AG08396 (cell line): ENCODE data around the gene ZC3H12D.
"Not testable (repeated sequence)": the region's sequence is repeated elsewhere in the genome, so short reads cannot be mapped to it uniquely, and the experiment has no call there.

Experiments used
- DNase-seq: peaks from one replicate; pipeline ENCODE4 v3.0.0; 2012; ENCODE audit warnings: low spot score, mixed read lengths

ZC3H12D gene

GRCh38 chr6:149459761-149460160 is 25.1 kb downstream of the ZC3H12D start:
- no peak for DNase-seq

DNA sequence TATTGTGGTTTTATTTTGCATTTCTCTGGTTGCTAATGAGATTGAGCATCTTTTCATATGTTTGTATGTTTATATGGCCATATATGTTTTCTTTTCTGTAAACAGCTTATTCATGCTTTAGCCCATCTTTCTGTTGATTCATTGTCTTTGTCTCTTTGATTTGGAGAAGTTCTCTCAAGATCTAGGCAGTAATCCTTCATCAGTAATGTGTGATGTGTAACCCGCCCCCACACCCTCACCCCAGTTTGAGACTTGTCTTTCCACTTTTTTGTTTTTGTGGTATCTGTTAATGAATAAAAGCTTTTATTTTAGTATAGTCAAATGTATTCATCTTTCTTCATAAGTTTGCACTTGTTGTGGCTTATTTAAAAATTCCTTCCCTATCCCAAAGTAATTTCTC is 26.0 kb downstream of the ZC3H12D start:
- no peak for DNase-seq

- DNase-seq, result no peak
Observed at GRCh38 chr6:149458196-149458595, 26.6 kb downstream of the ZC3H12D start.

DNA sequence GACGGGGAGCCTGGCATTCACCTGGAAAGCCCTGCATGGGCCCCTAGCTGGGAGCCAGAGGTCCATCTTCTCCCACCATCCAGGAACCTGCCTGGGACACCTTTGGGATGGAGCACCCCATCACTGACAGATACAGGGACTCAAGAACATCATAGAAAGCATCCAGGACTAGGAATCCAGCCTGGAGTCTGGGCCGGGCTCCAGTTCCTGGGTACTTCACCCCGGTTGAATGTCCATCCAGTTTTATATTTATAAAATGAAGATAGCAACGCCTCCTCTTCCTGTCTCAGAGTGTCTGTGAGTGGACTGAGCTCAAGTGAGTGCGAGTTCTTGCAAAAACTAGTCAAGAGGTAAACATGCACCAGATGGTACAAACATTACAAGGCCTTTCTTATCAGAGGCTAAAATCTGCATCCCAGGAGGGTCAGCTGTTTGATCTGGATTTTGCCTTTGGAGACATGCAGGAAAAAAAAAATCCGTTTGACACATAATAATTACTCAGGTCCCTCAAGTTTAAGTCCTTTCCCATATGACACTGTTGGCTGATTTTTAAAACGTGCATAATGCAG is 27.4 kb downstream of the ZC3H12D start:
- no peak for DNase-seq

DNA sequence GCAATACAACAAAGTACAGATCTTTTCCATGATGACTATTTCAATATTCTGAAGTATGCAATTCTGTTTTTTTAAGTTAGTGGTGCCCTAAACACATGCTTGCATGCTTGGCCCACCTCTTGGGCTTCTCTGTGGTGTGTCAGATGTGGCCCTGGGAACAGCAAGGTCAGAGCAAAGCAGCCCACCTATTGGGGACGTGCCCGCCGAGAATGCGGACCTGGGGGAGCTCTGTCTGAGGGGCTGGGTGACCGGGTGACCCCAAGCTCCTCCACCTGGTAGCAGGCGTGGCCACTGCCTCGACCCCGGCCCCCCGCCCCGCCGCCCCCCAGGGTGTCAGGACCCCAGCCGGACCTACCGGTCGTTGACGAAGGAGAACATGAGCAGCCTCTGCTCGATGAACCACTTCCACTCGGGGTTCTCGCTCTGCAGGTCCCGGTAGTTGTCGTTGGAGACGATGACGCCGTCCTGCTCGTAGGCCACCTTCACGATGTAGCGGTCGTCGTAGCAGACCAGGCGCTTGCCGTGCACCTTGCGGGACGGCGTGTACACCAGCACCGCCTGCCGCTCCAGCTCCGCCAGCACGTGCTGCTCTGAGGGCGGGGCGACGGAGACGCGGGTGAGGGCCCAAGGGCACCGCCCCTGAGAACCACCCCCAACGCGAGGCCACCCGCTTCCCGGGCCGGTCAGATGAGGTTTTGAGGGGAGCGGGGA is 28.3 kb downstream of the ZC3H12D start:
- no peak for DNase-seq

GRCh38 chr6:149455031-149455732 is 29.6 kb downstream of the ZC3H12D start:
- DNase-seq, result no peak

GRCh38 chr6:149454346-149454848 is 30.4 kb downstream of the ZC3H12D start:
- peak; percentile 93 for DNase-seq

- DNase-seq, result no peak
Observed at GRCh38 chr6:149453597-149454345, 31.0 kb downstream of the ZC3H12D start.

GRCh38 chr6:149452037-149452939 is 32.5 kb downstream of the ZC3H12D start:
- DNase-seq, result no peak

- peak; percentile 40 for DNase-seq
Observed at GRCh38 chr6:149451376-149452036, 33.3 kb downstream of the ZC3H12D start.

DNA sequence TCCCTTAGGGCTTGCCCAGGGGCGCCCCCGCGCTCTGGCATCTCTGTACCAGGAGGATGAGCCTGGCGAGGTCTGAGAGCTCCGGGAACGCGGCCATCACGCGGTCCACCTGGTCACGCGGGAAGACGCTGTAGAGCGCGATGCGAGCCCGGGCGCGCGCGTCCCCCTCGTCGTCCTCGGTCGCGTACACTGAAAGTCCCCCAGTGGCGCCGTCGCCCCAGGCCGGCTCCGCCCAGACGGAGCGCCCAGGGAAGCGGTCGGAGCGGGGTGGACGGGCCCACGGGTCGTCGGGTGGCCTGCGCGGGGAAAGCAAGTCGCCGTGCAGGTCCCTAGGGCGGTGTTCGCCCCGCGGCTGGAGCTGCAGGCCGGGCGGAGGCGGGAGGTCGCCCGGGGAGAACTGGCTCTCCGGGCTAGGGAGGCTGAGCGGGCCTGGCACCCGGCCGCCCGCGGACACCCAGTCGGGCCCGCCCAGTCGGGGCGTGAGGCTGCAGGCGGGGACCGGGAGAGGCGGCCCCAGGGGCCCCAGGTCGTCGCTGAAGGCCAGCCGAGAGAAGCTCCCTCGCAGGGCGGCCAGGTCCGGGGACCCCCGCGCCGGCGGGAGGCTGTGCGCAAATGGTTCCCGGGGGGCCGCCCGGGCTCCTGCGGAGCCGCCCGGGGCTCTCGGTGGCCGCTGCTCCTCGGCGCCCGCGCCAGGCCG is 34.0 kb downstream of the ZC3H12D start:
- DNase-seq, result peak; percentile 64

DNA sequence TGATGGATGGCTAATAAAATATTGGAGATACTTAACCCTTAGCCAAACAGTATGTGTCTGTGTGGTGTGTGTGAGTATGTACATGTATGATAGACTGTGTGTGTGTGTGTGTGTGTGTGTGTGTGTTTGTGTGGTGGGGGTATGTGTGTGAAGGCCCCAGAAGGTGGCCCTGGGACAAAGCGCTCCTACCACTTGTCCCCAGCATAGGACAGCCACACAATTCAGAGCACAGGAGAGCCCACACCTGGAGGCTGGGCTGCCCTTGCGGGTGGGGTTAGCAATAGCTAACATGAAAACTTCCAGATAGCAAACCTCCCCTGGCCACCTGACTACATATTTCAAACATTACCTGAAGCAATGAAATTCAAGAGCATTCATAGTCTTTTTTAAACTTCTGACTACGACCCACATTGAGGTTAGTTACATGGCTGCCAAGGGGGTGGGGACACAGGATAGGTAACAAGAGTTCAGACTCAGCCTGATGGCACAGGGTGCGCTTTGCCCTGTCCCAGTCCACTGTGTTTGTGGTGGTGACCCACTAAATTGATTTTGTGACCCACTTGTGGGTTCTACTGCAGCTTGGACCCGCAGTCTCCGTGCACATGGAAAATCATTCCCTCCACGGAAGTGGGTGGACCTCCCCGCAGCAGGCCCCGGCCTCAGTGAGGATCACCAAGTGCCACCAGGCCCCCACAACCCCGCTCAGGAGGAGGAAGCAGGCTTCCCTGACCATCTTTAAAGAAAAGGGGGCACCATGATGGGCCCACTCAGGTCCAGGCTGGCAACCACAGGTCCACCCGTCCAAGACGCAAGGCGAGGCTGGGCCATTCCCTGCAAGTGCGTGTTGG is 34.8 kb downstream of the ZC3H12D start:
- no peak for DNase-seq

GRCh38 chr6:149448821-149449453 is 35.9 kb downstream of the ZC3H12D start:
- no peak for DNase-seq

DNA sequence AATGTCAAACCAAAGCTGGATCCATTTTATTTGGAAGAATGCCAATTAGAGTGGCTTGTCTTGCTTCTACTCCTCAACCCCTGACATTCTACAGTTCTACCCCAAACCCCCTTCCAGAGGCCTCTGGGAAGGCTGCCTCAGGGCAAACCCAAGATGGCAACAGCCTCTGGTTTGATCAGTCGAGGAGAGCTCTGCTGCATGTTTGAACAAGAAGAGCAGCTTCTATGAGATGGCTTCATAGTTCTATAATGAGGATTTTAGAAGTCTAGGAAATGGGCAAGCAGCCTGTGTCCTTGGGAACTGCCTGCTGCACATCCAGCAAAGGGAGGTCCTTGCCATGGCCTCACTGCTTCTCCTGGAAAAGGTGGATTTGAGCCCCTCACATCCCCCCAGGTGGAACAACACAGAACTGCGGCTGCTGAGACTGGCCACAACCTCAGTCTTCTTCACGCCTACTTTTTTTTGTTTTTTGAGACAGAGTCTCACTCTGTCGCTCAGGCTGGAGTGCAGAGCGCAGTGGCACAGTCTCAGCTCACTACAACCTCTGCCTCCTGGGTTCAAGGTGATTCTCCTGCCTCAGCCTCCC is 37.9 kb downstream of the ZC3H12D start:
- DNase-seq, result no peak

- no peak for DNase-seq
Observed at GRCh38 chr6:149445573-149445972, 39.2 kb downstream of the ZC3H12D start.

DNA sequence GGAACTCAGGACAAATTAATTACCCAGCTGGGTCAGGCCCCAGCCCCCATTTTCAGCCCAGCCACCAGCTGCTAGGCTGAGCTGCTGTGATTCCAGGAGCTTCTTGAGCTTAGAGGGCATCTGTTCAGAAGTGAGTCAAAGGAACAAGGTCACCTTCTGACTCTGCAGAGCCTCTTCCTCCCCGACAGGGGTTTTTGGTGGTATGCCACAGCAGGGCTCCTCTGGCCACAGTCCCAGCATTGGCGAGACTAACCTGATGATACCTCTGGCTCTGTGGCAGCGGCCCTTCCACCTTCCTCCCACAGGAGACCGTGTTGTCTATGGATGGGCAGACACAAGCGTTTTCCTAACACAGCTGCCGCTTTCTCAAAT is 39.7 kb downstream of the ZC3H12D start:
- DNase-seq, result no peak

DNA sequence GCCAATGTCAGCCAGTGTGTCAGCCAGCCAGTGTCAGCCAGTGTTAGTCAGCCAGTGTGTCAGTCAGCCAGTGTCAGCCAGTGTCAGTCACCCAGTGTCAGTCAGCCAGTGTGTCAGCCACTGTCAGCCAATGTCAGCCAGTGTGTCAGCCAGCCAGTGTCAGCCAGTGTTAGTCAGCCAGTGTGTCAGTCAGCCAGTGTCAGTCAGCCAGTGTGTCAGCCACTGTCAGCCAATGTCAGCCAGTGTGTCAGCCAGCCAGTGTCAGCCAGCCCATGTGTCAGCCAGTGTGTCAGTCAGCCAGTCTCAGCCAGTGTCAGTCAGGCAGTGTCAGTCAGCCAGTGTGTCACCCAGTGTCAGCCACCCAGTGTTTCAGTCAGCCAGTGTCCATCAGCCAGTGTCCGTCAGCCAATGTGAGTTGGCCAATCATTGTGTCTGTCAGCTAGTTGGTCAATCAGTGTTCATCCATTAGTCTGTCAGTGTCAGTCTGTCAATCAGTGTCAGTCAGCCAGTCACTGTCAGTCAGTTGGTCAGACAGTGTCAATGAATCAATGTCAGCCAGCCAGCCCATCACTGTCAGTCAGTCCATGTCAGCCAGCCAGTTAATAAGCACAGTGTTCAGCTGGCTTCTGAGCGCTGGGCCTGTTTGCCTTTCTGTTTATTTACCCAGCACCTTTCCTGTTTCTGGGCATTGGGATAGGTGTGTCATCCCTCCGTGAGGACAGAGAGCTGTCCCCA is 40.3 kb downstream of the ZC3H12D start:
- DNase-seq, result not testable (repeated sequence)
